ENCODE results near the gene GIGYF1. TPM values are rescaled to one million over a fixed set of nuclear protein-coding genes. Genes with fewer than 3 reads are reported as not detected.

The GIGYF1 gene
- total and polyA plus RNA-seq, 2 of the 13 experiments (the other 11 are each of a cell fraction or from before 2014, with no cell fraction given), result 7.6 to 16.1 TPM

DNA sequence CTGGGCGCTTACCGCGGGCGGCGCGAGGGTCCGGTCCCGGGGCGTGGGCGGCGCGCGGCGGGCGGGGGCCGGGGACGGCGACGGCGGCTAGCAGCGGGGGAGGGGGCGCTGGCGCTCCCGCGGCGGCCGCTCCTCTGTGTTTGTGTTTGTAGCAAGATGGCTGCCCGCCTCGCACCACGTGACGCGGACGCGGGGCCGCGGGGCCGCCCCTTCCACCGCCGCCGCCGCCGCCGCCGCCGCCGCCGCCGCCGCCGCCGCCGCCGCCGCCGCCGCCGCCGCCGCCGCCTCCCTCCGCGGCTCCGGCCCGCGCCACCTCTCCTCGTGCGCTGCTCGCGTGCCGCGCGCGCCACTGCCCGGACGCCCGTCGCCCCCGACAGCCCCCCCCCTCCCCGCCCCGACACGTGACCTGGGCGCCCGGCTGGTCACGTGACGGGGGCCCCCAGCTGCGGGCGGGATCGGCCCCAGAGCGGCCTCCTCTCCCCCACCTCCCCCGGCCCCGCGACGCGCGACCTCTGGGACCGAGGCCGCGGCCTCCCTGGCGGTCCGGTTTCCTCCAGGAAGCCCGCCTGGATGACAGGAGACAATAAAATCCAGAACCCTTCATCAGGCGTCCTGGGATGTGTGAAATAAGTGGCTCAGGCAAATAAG, at the start of gene GIGYF1 (continued):
- TF ChIP-seq, protein P1, sequence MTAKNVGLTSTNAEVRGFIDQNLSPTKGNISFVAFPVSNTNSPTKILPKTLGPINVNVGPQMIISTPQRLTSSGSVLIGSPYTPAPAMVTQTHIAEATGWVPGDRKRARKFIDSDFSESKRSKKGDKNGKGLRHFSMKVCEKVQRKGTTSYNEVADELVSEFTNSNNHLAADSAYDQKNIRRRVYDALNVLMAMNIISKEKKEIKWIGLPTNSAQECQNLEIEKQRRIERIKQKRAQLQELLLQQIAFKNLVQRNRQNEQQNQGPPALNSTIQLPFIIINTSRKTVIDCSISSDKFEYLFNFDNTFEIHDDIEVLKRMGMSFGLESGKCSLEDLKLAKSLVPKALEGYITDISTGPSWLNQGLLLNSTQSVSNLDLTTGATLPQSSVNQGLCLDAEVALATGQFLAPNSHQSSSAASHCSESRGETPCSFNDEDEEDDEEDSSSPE (CRISPR knock-in tag; IDR thresholded peaks at IDR 0.05), result peak; percentile 70
- TF ChIP-seq NR3C1 (CRISPR knock-in tag; IDR thresholded peaks at IDR 0.05) (no peak), ZNF557 (CRISPR knock-in tag; IDR thresholded peaks at IDR 0.05) (no peak), SATB2 (CRISPR knock-in tag; IDR thresholded peaks at IDR 0.05) (no peak), RCOR2 (CRISPR knock-in tag; IDR thresholded peaks at IDR 0.05) (0 out of 2 replicates have a peak, but pooled peaks have one; percentile 44), SP5 (CRISPR knock-in tag; IDR thresholded peaks at IDR 0.05; ENCODE audit: borderline replicate concordance, low read depth) (peak; percentile 30; the same call in 1 of the 2 replicates), BHLHE40 (IDR thresholded peaks at IDR 0.05; ENCODE audit: low read length) (peak; percentile 86)
- TF ChIP-seq, protein P2, sequence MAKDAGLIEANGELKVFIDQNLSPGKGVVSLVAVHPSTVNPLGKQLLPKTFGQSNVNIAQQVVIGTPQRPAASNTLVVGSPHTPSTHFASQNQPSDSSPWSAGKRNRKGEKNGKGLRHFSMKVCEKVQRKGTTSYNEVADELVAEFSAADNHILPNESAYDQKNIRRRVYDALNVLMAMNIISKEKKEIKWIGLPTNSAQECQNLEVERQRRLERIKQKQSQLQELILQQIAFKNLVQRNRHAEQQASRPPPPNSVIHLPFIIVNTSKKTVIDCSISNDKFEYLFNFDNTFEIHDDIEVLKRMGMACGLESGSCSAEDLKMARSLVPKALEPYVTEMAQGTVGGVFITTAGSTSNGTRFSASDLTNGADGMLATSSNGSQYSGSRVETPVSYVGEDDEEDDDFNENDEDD (CRISPR knock-in tag; IDR thresholded peaks at IDR 0.05; ENCODE audit: borderline replicate concordance), result peak; percentile 89; the same call in 1 of the 2 replicates

DNA sequence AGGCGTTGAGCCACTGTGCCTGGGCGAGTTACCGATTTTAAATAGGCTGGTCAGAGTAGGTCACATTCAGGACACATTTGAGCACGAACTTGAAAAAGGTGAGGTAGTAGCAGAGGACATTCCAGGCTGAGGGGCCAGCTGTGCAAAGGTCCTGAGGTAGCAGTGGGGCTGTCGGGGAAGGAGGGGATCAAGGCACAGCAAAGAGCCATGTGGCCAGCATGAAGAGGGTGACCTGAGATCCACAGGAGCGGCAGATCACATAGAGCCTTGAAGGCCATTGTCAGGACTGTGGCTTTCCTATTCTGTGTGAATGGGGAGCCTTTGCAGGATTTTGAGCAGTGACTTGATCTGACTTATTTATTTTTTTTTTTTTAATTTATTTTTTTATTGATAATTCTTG, 45.9 kb upstream of the GIGYF1 start:
- H4K20me1 ChIP-seq (ENCODE audit: insufficient read depth, low read length), result no peaks in the 10 kb centered on the region
- no peak for DNase-seq (ENCODE audit: low spot score)
- ChIA-PET POLR2A (no interaction called here), CTCF (ENCODE audit: low intra/inter-chr PET ratio, low total read pairs) (no interaction called here)
- 36% methylated on average over 6 of the region's 6 CpGs for WGBS (ENCODE audit: low lambda C conversion rate)
- H3K79me2 ChIP-seq (ENCODE audit: insufficient read depth, low read length), result no peaks in the 10 kb centered on the region
- H3K4me3 ChIP-seq (replicated peaks in 1 of 3; ENCODE audit: insufficient read depth in 1 of 3, low read depth in 2 of 3, low read length in 3 of 3), result no peak overlapping the region
- no peak overlapping the region for H3K9ac ChIP-seq (ENCODE audit: insufficient read depth, low read depth, low read length)
- no TSS peak for BruUV-seq (replicated peaks)
- peaks cover 41% of the 10 kb centered on the region for H3K4me1 ChIP-seq (ENCODE audit: insufficient read depth, low read length)
- H3K4me2 ChIP-seq (ENCODE audit: low read depth, low read length), result peak overlapping the region; percentile 55
- no peak for FAIRE-seq
- in situ Hi-C loops (cut with HindIII; ENCODE audit: extremely low pct_ligation_motif_present, low pct_unique_long_range_greater_than_20kb), result no loop called here
- intact Hi-C loops (cut with micrococcal nuclease; ENCODE audit: unreplicated experiment), result no loop called here
- no peak overlapping the region for H2AFZ ChIP-seq (ENCODE audit: low read length)
- ATAC-seq, result peak; percentile 59
- H3K27me3 ChIP-seq (ENCODE audit: control insufficient read depth in 1 of 2, insufficient read depth in 2 of 2, low read length in 2 of 2), result no peaks in the 10 kb centered on the region
- H3K9me3 ChIP-seq (ENCODE audit: low read length), result no peaks in the 10 kb centered on the region
- no peak overlapping the region for H3K27ac ChIP-seq (ENCODE audit: extremely low read length, insufficient read depth, low read length)
- no peaks in the 10 kb centered on the region for H3K36me3 ChIP-seq (replicated peaks in 1 of 2; ENCODE audit: control insufficient read depth in 1 of 2, insufficient read depth in 2 of 2, low read length in 2 of 2)
- TF ChIP-seq ARID2 (CRISPR knock-in tag; IDR thresholded peaks at IDR 0.05; ENCODE audit: borderline replicate concordance), result no peak
- TF ChIP-seq, protein P3, sequence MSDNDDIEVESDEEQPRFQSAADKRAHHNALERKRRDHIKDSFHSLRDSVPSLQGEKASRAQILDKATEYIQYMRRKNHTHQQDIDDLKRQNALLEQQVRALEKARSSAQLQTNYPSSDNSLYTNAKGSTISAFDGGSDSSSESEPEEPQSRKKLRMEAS (IDR thresholded peaks at IDR 0.05), result peak; percentile 28; the same call in 1 of the 2 replicates
- no peak for TF ChIP-seq PAX8 (CRISPR knock-in tag; IDR thresholded peaks at IDR 0.05; ENCODE audit: borderline replicate concordance)
- TF ChIP-seq CBFB (CRISPR knock-in tag; IDR thresholded peaks at IDR 0.05), result no peak
- TF ChIP-seq SAFB2 (CRISPR knock-in tag; IDR thresholded peaks at IDR 0.05; ENCODE audit: borderline replicate concordance, low read depth), result no peak
- TF ChIP-seq ERF (CRISPR knock-in tag; IDR thresholded peaks at IDR 0.05), result no peak
- TF ChIP-seq LCORL (IDR thresholded peaks at IDR 0.05), result no peak
- TF ChIP-seq LCORL (CRISPR knock-in tag; IDR thresholded peaks at IDR 0.05), result no peak
- no peak for TF ChIP-seq ZNF724P (CRISPR knock-in tag; IDR thresholded peaks at IDR 0.05; ENCODE audit: borderline replicate concordance)
- no peak for TF ChIP-seq RELA (CRISPR knock-in tag; IDR thresholded peaks at IDR 0.05)
- TF ChIP-seq SSRP1 (CRISPR knock-in tag; IDR thresholded peaks at IDR 0.05), result no peak
- TF ChIP-seq MLLT10 (CRISPR knock-in tag; IDR thresholded peaks at IDR 0.05), result no peak
- TF ChIP-seq ZFP36L2 (CRISPR knock-in tag; IDR thresholded peaks at IDR 0.05), result no peak
- no peak for TF ChIP-seq DNMT1 (CRISPR knock-in tag; IDR thresholded peaks at IDR 0.05)
- no peak for TF ChIP-seq ZNF672 (CRISPR knock-in tag; IDR thresholded peaks at IDR 0.05)

Data from HepG2 (cell line).